Aorta (tissue), 5 donors: ENCODE measurements around the gene TEX52. TPM values are rescaled to one million over a fixed set of nuclear protein-coding genes. Genes with fewer than 3 reads are reported as not detected.
A peak's percentile ranks its signal among the peaks of the same experiment; 100 is the strongest.

Source experiments
- ATAC-seq: fragments of 200-7000 bp; cut with Tn5 transposase; one replicate; pipeline ENCODE4 v1.9.1; 2022; ENCODE audit warnings: moderate library complexity; ENCODE audit not compliant: low FRiP score
- DNase-seq, 2 donors: peaks; one replicate each; pipeline ENCODE4 v3.0.0-alpha.2; 2020
- H3K27ac ChIP-seq, 2 donors: one replicate each; pipeline ENCODE4 v1.5.1; 2013; ENCODE audit warnings: low read length in 2 of 2, mild to moderate bottlenecking in 2 of 2, moderate library complexity in 2 of 2, control low read depth in 1 of 2, inconsistent platforms in 1 of 2, low read depth in 1 of 2
- H3K27me3 ChIP-seq, 2 donors: one replicate each; pipeline ENCODE4 v1.6.1; 2013; ENCODE audit warnings: control low read depth in 1 of 2, low read length in 1 of 2, mild to moderate bottlenecking in 1 of 2, moderate library complexity in 1 of 2; ENCODE audit not compliant: insufficient read depth in 2 of 2, control insufficient read depth in 1 of 2
- H3K36me3 ChIP-seq, 2 donors: one replicate each; pipeline ENCODE4 v1.6.1; 2013; ENCODE audit warnings: control low read depth in 1 of 2, low read length in 1 of 2, mild to moderate bottlenecking in 1 of 2; ENCODE audit not compliant: insufficient read depth in 2 of 2, control insufficient read depth in 1 of 2
- H3K4me1 ChIP-seq, 2 donors: one replicate each; pipeline ENCODE4 v1.6.1; 2013; ENCODE audit warnings: low read length in 2 of 2, control low read depth in 1 of 2, mild to moderate bottlenecking in 1 of 2, moderate library complexity in 1 of 2; ENCODE audit not compliant: insufficient read depth in 2 of 2, control insufficient read depth in 1 of 2
- H3K4me3 ChIP-seq, 2 donors: one replicate each; pipeline ENCODE4 v1.5.1; 2013; ENCODE audit warnings: low read length in 2 of 2, control low read depth in 1 of 2, mild to moderate bottlenecking in 1 of 2
- H3K9me3 ChIP-seq: one replicate; pipeline ENCODE4 v1.6.1; 2013; ENCODE audit warnings: mild to moderate bottlenecking, low read length; ENCODE audit not compliant: control insufficient read depth
- WGBS, 2 donors: extraction: QIAGEN DNeasy Blood & Tissue Kit; methylation state at CpG; one replicate each; pipeline ENCODE4 v1.1.7; 2013; 5-methylcytosine and 5-hydroxymethylcytosine counted together
- intact Hi-C, 2 donors: fragments of 100-400 bp; cut with DNase I; formaldehyde crosslinking; loops; one replicate each; pipeline versions ENCODE4 v1.14.2 to v1.15.0; 2022
- long read RNA-seq, 2 donors: library from polyadenylated mRNA; unstranded; transcript quantifications; one replicate each; pipeline ENCODE4 v2.0.0, GENCODE V29; 2020 to 2021
- polyA plus RNA-seq, 2 donors: library from polyadenylated mRNA; stranded (reverse); fragments of 200-250 nt; gene quantifications; one replicate each; pipeline ENCODE4 v1.2.3, GENCODE V29; 2013
- total RNA-seq, 2 donors: library from RNA; stranded (reverse); fragmentation: NEBNext Ultra II Directional; extraction: Animal tissue kit (Norgen Biotek cat#: 25700); gene quantifications; one replicate each; pipeline ENCODE4 v1.2.1, GENCODE V29; 2021
- donor health status: healthy with polysubstance abuse.
- donor health status: Bipolar disorder and iron deficiency.
- donor health status: DM: no; HTN: no; CAD: no.
- donor health status: DM: no; HTN: no; CAD: no.
- donor health status: DM: yes; HTN: yes; CAD: no.

Gene TEX52
- total RNA-seq (not detected), polyA plus RNA-seq (not detected)
- long read RNA-seq, donor 1, partial matches to known transcripts, result 0 of 1 reads
- long read RNA-seq, donor 1, other reads (novel, unspliced or antisense), result 1 of 1 reads
- long read RNA-seq, donor 2, partial matches to known transcripts, result 0 of 2 reads
- long read RNA-seq, donor 2, other reads (novel, unspliced or antisense), result 2 of 2 reads

DNA sequence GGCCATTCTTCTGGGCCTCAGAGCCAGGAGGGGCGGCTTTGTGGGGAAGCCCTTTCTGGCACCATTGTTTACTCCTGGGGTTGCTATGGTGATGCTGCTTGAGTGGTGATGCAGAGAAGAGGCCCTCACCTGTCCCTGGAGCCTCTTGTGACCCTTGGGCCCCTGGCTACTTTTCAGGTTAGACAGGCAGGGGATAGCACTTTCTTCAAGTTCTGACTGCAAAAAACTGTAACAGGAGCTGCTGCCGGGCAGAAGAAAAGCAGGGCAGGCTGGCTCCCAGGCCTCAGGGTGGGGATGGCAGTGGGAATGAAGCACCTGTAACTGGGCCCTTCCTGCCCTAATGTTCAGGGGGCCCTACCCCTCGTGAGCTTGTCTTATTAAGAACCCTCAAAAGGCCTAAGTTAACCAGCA is at the start of gene TEX52:
Gene TEX52, minus strand, starts transcription at position 19 of the 411 bp plus-strand sequence. Its CDS starts 13 bp downstream, at position 6.
- Histone ChIP-seq H3K27me3 (no peaks in the 10 kb centered on the region), H3K27ac (no peak within 1 kb of the TSS), H3K4me3 (no peak within 1 kb of the TSS), H3K4me1 (no peaks in the 10 kb centered on the region), H3K9me3 (no peaks in the 10 kb centered on the region), H3K36me3 (no peaks in the 10 kb centered on the region)
- WGBS, 2 donors, result 87 to 89% methylated on average over 3 of the region's 3 CpGs
- DNase-seq (no peak), ATAC-seq (no peak)
- intact Hi-C loops, result loop anchor here in 1 of 2 donors (5.0 kb wide), 1 partner anchor 180 kb away; no protein-coding TSS in a partner anchor

DNA sequence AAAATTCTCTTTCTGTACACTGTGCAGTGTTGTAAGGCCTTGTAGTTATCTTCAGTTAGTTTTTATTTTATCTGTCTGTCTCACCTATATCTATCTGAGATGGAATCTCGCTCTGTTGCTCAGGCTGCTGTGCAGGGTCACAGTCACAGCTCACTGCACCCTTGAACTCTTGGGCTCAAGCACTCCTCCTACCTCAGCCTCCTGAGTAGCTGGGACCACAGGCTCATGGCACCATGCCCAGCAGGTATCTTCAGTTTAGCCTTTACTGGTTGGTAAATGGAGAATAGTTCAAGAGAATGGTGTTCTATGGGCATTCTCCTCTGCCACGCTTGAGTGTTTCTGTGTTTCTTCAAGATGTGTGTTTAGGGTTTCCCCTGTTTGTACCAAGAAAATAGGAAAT is 47.4 kb upstream of the TEX52 start:
- 96 to 97% methylated on average over 2 of the region's 2 CpGs for WGBS, 2 donors
- intact Hi-C loops, result no loop called here
- Histone ChIP-seq H3K4me1 (no peaks in the 10 kb centered on the region), H3K36me3 (no peaks in the 10 kb centered on the region), H3K4me3 (no peak overlapping the region), H3K9me3 (no peaks in the 10 kb centered on the region), H3K27me3 (no peaks in the 10 kb centered on the region), H3K27ac (no peak overlapping the region)
- DNase-seq, result no peak
- no peak for ATAC-seq

DNA sequence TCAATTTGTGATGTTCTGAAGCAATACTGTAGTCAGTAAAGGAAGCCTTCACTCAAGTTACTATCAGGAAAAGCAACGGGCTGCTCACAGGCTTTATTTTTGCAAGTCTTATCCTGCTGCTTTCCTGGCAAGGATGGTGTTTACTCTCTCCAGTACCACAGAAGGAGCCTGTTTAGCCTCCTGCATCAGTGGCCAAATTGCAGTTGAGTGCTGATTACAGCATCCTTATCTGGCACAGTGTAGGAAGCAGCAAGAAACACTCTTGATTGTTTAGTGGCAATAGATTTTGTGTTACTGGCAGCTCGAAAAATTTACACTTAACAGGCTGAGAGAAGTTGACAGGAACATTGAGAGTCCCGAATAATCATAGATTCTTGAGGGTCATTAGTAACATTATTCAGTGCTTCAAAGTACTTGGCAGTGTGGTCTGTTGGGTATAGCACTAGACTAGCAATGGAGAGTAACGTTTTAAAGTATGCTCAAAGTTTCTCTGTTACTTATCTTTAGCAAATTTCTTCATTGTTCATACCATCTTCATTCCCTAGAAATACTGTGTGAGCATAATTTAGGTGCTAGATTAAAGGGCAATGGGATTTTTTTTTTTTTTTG is 45.5 kb upstream of the TEX52 start:
- no peak overlapping the region for H3K4me3 ChIP-seq
- no peaks in the 10 kb centered on the region for H3K4me1 ChIP-seq
- DNase-seq (no peak), ATAC-seq (peak; percentile 57)
- H3K9me3 ChIP-seq, result no peaks in the 10 kb centered on the region
- H3K27ac ChIP-seq, result no peak overlapping the region
- H3K36me3 ChIP-seq, result no peaks in the 10 kb centered on the region
- intact Hi-C loops, result no loop called here
- H3K27me3 ChIP-seq, result no peaks in the 10 kb centered on the region
- 27 to 30% methylated on average over 4 of the region's 4 CpGs for WGBS, 2 donors

DNA sequence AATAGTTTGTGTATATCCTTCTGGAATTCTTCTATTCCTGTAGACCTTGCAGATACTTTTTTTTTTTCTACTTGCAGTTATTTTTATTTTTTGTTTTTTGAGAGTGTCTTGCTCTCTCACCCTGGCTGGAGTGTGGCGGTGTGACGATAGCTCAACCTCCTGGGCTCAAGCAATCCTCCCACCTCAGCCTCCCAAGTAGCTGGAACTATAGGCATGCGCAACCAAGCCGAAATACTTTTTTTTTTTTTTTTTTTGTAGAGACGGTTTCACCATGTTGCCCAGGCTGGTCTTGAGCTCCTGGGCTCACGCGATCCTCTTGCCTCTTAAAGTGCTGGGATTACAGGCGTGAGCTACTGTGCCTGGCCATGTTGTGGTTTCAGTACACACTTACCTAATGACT is 43.8 kb upstream of the TEX52 start:
- DNase-seq (no peak), ATAC-seq (no peak)
- H3K4me3 ChIP-seq, result no peak overlapping the region
- H3K27ac ChIP-seq, result no peak overlapping the region
- intact Hi-C loops, result no loop called here
- H3K36me3 ChIP-seq, result no peaks in the 10 kb centered on the region
- WGBS, 2 donors, result 91 to 93% methylated on average over 8 of the region's 8 CpGs
- no peaks in the 10 kb centered on the region for H3K9me3 ChIP-seq
- H3K27me3 ChIP-seq, result no peaks in the 10 kb centered on the region
- no peaks in the 10 kb centered on the region for H3K4me1 ChIP-seq

DNA sequence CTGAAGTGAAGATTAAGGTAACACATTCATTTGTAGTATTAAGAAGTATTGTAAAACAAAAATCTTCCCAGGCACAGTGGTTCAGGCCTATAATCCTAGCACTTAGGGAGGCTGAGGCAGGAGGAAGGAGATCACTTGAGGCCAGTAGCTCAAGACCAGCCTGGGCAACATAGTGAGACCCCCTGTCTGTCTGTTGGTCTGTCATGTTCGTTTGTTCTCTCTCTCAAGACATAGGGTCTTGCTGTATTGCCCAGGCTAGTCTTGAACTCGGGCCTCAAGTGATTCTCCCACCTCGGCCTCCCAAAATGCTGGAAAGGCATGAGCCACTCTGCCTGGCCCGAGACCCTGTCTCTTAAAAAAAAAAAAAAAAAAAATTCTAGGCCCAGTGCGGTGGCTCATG is 40.6 kb upstream of the TEX52 start:
- no peaks in the 10 kb centered on the region for H3K4me1 ChIP-seq
- ATAC-seq (no peak), DNase-seq (no peak)
- WGBS, 2 donors, result 94 to 97% methylated on average over 5 of the region's 5 CpGs
- H3K4me3 ChIP-seq, result no peak overlapping the region
- H3K27me3 ChIP-seq, result no peaks in the 10 kb centered on the region
- no peaks in the 10 kb centered on the region for H3K36me3 ChIP-seq
- no peaks in the 10 kb centered on the region for H3K9me3 ChIP-seq
- no peak overlapping the region for H3K27ac ChIP-seq
- intact Hi-C loops, result no loop called here

DNA sequence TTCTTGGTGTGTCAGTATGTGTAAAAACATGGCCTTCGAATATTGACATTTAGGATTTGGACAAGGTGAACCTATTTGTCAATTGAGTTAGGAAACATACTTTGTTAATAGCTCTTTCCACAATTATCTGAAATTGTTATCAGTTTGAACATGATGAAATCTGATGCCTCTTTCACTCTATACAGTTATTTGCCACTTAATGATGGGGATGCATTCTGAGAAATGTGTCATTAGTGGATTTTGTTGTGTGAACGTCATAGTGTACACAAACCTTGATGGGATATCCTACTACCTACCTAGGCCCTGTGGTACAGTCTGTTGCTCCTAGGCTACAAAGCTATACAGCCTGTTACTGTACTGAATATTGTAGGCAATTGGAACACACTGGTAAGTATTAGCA is 38.7 kb upstream of the TEX52 start:
- H3K27me3 ChIP-seq, result no peaks in the 10 kb centered on the region
- ATAC-seq, result no peak

DNA sequence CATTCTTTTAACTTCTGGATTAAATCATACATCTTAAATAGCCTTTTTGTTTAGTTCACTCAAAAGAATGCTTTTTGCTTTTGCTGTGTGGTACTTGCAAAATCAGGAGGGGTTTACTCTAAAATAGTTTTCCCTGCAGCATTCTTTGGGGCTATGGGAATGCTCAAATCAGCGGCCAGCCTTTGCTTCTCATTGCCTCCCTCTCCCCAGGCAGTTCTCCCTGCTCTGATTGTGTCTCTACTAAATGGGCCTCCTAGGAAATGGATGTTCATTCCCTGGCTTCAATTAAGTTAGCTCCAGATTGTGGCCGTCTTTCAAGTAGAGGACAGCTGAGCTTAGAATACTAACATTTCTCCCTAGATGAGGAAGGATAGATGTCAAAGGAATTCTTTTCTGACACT is 38.2 kb upstream of the TEX52 start:
- 17 to 39% methylated on average over 2 of the region's 2 CpGs for WGBS, 2 donors
- Histone ChIP-seq H3K27me3 (no peaks in the 10 kb centered on the region), H3K36me3 (no peaks in the 10 kb centered on the region), H3K4me3 (no peak overlapping the region), H3K9me3 (no peaks in the 10 kb centered on the region), H3K27ac (no peak overlapping the region), H3K4me1 (no peaks in the 10 kb centered on the region)
- ATAC-seq (no peak), DNase-seq (no peak)
- intact Hi-C loops, result no loop called here

More for the DNA sequence above, 38.7 kb upstream of the TEX52 start:
- Histone ChIP-seq H3K4me3 (no peak overlapping the region), H3K36me3 (no peaks in the 10 kb centered on the region), H3K9me3 (no peaks in the 10 kb centered on the region), H3K27ac (no peak overlapping the region), H3K4me1 (no peaks in the 10 kb centered on the region)
- 79 to 81% methylated on average over 2 of the region's 2 CpGs for WGBS, 2 donors
- intact Hi-C loops, result no loop called here
- no peak for DNase-seq

DNA sequence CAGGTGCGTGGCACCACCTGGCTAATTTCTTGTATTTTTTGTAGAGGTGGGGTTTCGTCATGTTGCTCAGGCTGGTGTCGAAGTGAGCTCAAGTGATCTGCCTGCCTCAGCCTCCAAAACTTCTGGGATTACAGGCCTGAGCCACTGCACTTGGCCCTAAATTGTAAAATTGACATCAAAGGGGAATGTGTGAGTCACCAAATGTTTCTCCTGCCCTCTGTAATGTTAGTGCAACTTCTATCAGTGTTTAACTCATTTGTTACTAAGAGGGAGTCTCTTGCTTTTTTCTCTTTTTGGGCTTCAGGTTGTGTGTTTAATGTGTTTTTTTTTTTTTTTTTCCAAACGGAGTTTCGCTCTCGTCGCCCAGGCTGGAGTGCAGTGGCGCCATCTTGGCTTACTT is 36.2 kb upstream of the TEX52 start:
- Histone ChIP-seq H3K4me1 (no peaks in the 10 kb centered on the region), H3K27ac (no peak overlapping the region), H3K36me3 (no peaks in the 10 kb centered on the region), H3K4me3 (no peak overlapping the region), H3K27me3 (no peaks in the 10 kb centered on the region), H3K9me3 (no peaks in the 10 kb centered on the region)
- intact Hi-C loops, result loop anchor here in 1 of 2 donors (5.0 kb wide), 1 partner anchor 81 kb away; the partner anchor contains the start of gene ITFG2
- WGBS, 2 donors, result 59 to 61% methylated on average over 8 of the region's 8 CpGs
- DNase-seq, result peak in 1 of 2 donors; percentile 53
- ATAC-seq, result no peak

DNA sequence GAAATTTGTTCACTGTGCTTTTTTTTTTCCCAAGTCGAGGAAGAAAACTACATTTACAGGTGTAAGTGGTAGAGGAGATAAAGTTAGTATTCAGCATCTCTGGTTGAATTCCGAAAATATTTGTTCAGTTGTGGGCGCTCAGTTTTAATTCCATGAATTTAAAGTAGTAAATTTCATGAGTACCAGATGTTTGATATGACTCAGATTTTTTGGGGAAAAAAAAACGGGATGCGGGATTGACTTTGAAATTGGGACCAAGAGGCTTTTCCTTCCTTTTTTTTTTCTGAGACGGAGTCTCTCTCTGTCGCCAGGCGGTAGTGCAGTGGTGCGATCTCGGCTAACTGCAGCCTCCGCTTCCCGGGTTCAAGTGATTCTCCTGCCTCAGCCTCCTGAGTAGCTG is 35.4 kb upstream of the TEX52 start:
- 76 to 78% methylated on average over 12 of the region's 12 CpGs for WGBS, 2 donors
- Histone ChIP-seq H3K9me3 (no peaks in the 10 kb centered on the region), H3K27ac (no peak overlapping the region), H3K27me3 (no peaks in the 10 kb centered on the region), H3K36me3 (no peaks in the 10 kb centered on the region), H3K4me3 (peak overlapping the region in 1 of 2 donors; percentile 65), H3K4me1 (no peaks in the 10 kb centered on the region)
- no peak for ATAC-seq
- no peak for DNase-seq
- intact Hi-C loops, result loop anchor here in 1 of 2 donors (5.0 kb wide), 1 partner anchor 80 kb away; the partner anchor contains the start of gene ITFG2
